ENCODE data around the gene MICAL3.

MICAL3 gene

GRCh38 chr22:17803609-17804270, 220.6 kb downstream of the MICAL3 start:
- TF ChIP-seq CTCF (conservative IDR thresholded peaks at IDR 0.05; ENCODE audit: low read depth, low read length): no peak
- no peak for DNase-seq (ENCODE audit: low read depth)
- no peak overlapping the region for H3K4me3 ChIP-seq (ENCODE audit: low read length)

- H3K4me3 ChIP-seq (ENCODE audit: low read length): no peak overlapping the region
- TF ChIP-seq CTCF (conservative IDR thresholded peaks at IDR 0.05; ENCODE audit: low read depth, low read length): no peak
- DNase-seq (ENCODE audit: low read depth): no peak
Measured at GRCh38 chr22:17802822-17803221, 221.5 kb downstream of the MICAL3 start.

GRCh38 chr22:17802411-17802810, 221.9 kb downstream of the MICAL3 start:
- TF ChIP-seq CTCF (conservative IDR thresholded peaks at IDR 0.05; ENCODE audit: low read depth, low read length): no peak

GRCh38 chr22:17797721-17798559, 226.4 kb downstream of the MICAL3 start:
- no peak overlapping the region for H3K4me3 ChIP-seq (ENCODE audit: low read length)
- DNase-seq (ENCODE audit: low read depth): no peak
- TF ChIP-seq CTCF (conservative IDR thresholded peaks at IDR 0.05; ENCODE audit: low read depth, low read length): no peak

More at GRCh38 chr22:17802411-17802810, 221.9 kb downstream of the MICAL3 start:
- DNase-seq (ENCODE audit: low read depth): no peak
- H3K4me3 ChIP-seq (ENCODE audit: low read length): no peak overlapping the region

GRCh38 chr22:17796695-17797094, 227.7 kb downstream of the MICAL3 start:
- TF ChIP-seq CTCF (conservative IDR thresholded peaks at IDR 0.05; ENCODE audit: low read depth, low read length): no peak
- H3K4me3 ChIP-seq (ENCODE audit: low read length): no peak overlapping the region
- no peak for DNase-seq (ENCODE audit: low read depth)

- TF ChIP-seq CTCF (conservative IDR thresholded peaks at IDR 0.05; ENCODE audit: low read depth, low read length): no peak
- no peak overlapping the region for H3K4me3 ChIP-seq (ENCODE audit: low read length)
- DNase-seq (ENCODE audit: low read depth): no peak
Measured at GRCh38 chr22:17795661-17796548, 228.5 kb downstream of the MICAL3 start.

All from retinal pigment epithelial cell (primary cell).